ENCODE data around the gene MTG1.

The MTG1 gene

GRCh38 chr10:133459454-133460207, 65.7 kb downstream of the MTG1 start:
- H4K20me1 ChIP-seq, result no peaks in the 10 kb centered on the region
- H3K9ac ChIP-seq, result no peak overlapping the region
- no peaks in the 10 kb centered on the region for H3K36me3 ChIP-seq
- TF ChIP-seq Cebpa-rat (IDR thresholded peaks at IDR 0.05), result no peak
- no peaks in the 10 kb centered on the region for H3K27me3 ChIP-seq
- no peak overlapping the region for H3K4me3 ChIP-seq
- no peak overlapping the region for H3K4me2 ChIP-seq
- H3K27ac ChIP-seq, result no peak overlapping the region
- peaks cover 0 to 10% (median 4%) of the 10 kb centered on the region in 10 experiments; a peak in 10 of 20 replicates for H3K4me1 ChIP-seq
- peaks cover 0 to 10% (median 0%) of the 10 kb centered on the region in 11 experiments; a peak in 3 of 22 replicates for H3K9me3 ChIP-seq (replicated peaks in 1 of 11)

GRCh38 chr10:133460208-133460769, 66.3 kb downstream of the MTG1 start:
- no peaks in the 10 kb centered on the region for H3K27me3 ChIP-seq
- TF ChIP-seq Cebpa-rat (IDR thresholded peaks at IDR 0.05), result no peak
- no peaks in the 10 kb centered on the region for H4K20me1 ChIP-seq
- peaks cover 0 to 6% (median 3%) of the 10 kb centered on the region in 10 experiments; a peak in 10 of 20 replicates for H3K4me1 ChIP-seq
- no peak overlapping the region for H3K4me3 ChIP-seq
- no peak overlapping the region for H3K27ac ChIP-seq
- H3K9me3 ChIP-seq (replicated peaks in 1 of 11), result peaks cover 0 to 12% (median 0%) of the 10 kb centered on the region in 11 experiments; a peak in 3 of 22 replicates
- H3K9ac ChIP-seq, result no peak overlapping the region
- H3K36me3 ChIP-seq, result no peaks in the 10 kb centered on the region
- H3K4me2 ChIP-seq, result no peak overlapping the region

GRCh38 chr10:133461027-133461426, 67.1 kb downstream of the MTG1 start:
- Histone ChIP-seq H3K36me3 (no peaks in the 10 kb centered on the region), H3K4me2 (no peak overlapping the region), H3K9me3 (replicated peaks in 1 of 11) (peaks cover 0 to 14% (median 0%) of the 10 kb centered on the region in 11 experiments; a peak in 3 of 22 replicates), H3K4me1 (no peaks in the 10 kb centered on the region), H3K27ac (no peak overlapping the region), H3K27me3 (no peaks in the 10 kb centered on the region), H3K4me3 (no peak overlapping the region), H4K20me1 (no peaks in the 10 kb centered on the region), H3K9ac (no peak overlapping the region)
- no peak for TF ChIP-seq Cebpa-rat (IDR thresholded peaks at IDR 0.05)

- no peaks in the 10 kb centered on the region for H4K20me1 ChIP-seq
- TF ChIP-seq Cebpa-rat (IDR thresholded peaks at IDR 0.05), result no peak
- no peaks in the 10 kb centered on the region for H3K27me3 ChIP-seq
- H3K9ac ChIP-seq, result no peak overlapping the region
- H3K4me3 ChIP-seq, result no peak overlapping the region
- H3K4me2 ChIP-seq, result no peak overlapping the region
- H3K9me3 ChIP-seq (replicated peaks in 1 of 11), result peaks cover 0 to 14% (median 0%) of the 10 kb centered on the region in 11 experiments; a peak in 3 of 22 replicates
- H3K4me1 ChIP-seq, result no peaks in the 10 kb centered on the region
- H3K36me3 ChIP-seq, result no peaks in the 10 kb centered on the region
- no peak overlapping the region for H3K27ac ChIP-seq
These were observed 67.9 kb downstream of the MTG1 start for GRCh38 chr10:133461841-133462240.

- TF ChIP-seq Cebpa-rat (IDR thresholded peaks at IDR 0.05), result no peak
- Histone ChIP-seq H4K20me1 (no peaks in the 10 kb centered on the region), H3K27ac (no peak overlapping the region), H3K9ac (no peak overlapping the region), H3K4me3 (no peak overlapping the region), H3K36me3 (no peaks in the 10 kb centered on the region; a peak in 1 of 22 replicates), H3K4me1 (no peaks in the 10 kb centered on the region), H3K4me2 (no peak overlapping the region), H3K9me3 (replicated peaks in 1 of 11) (peaks cover 0 to 14% (median 0%) of the 10 kb centered on the region in 11 experiments; a peak in 3 of 22 replicates), H3K27me3 (no peaks in the 10 kb centered on the region)
These were observed 68.8 kb downstream of the MTG1 start for GRCh38 chr10:133462512-133463305.

- Histone ChIP-seq H3K4me3 (no peak overlapping the region), H3K36me3 (no peaks in the 10 kb centered on the region; a peak in 1 of 22 replicates), H3K27ac (no peak overlapping the region), H3K4me1 (no peaks in the 10 kb centered on the region), H4K20me1 (no peaks in the 10 kb centered on the region), H3K9me3 (replicated peaks in 1 of 11) (peaks cover 0 to 10% (median 0%) of the 10 kb centered on the region in 11 experiments; a peak in 4 of 22 replicates), H3K27me3 (no peaks in the 10 kb centered on the region), H3K4me2 (no peak overlapping the region), H3K9ac (no peak overlapping the region)
- TF ChIP-seq Cebpa-rat (IDR thresholded peaks at IDR 0.05), result no peak
These were observed 70.7 kb downstream of the MTG1 start for GRCh38 chr10:133464582-133465031.

GRCh38 chr10:133465191-133465949, 71.4 kb downstream of the MTG1 start:
- no peaks in the 10 kb centered on the region for H4K20me1 ChIP-seq
- no peak overlapping the region for H3K4me3 ChIP-seq
- H3K4me2 ChIP-seq, result no peak overlapping the region
- H3K36me3 ChIP-seq, result no peaks in the 10 kb centered on the region; a peak in 1 of 22 replicates
- H3K9me3 ChIP-seq (replicated peaks in 1 of 11), result peaks cover 0 to 6% (median 0%) of the 10 kb centered on the region in 11 experiments; a peak in 4 of 22 replicates
- no peak overlapping the region for H3K27ac ChIP-seq
- H3K27me3 ChIP-seq, result no peaks in the 10 kb centered on the region
- no peak for TF ChIP-seq Cebpa-rat (IDR thresholded peaks at IDR 0.05)
- no peak overlapping the region for H3K9ac ChIP-seq
- H3K4me1 ChIP-seq, result no peaks in the 10 kb centered on the region

- Histone ChIP-seq H3K4me2 (no peak overlapping the region), H3K27me3 (no peaks in the 10 kb centered on the region), H3K4me1 (no peaks in the 10 kb centered on the region), H4K20me1 (no peaks in the 10 kb centered on the region), H3K9me3 (replicated peaks in 1 of 11) (peaks cover 0 to 6% (median 0%) of the 10 kb centered on the region in 11 experiments; a peak in 4 of 22 replicates), H3K9ac (no peak overlapping the region), H3K36me3 (no peaks in the 10 kb centered on the region; a peak in 1 of 22 replicates), H3K4me3 (no peak overlapping the region), H3K27ac (no peak overlapping the region)
- no peak for TF ChIP-seq Cebpa-rat (IDR thresholded peaks at IDR 0.05)
These were observed 72.1 kb downstream of the MTG1 start for GRCh38 chr10:133465950-133466474.

Measured in BLaER1 treated with 17β-estradiol and CSF1 and Interleukin-3, amounts not matched to agents 10 nM and 100 nM (cell line).